ENCODE measurements around the gene RASL11B. TPM values are rescaled to one million over a fixed set of nuclear protein-coding genes. Genes with fewer than 3 reads are reported as not detected.

RASL11B gene
- total and polyA plus RNA-seq, 8 donors: 0.83 to 6.4 (median 2.9) TPM; not detected in 1

- DNase-seq: no peak
- Histone ChIP-seq H3K27ac (no peak overlapping the region), H3K9me3 (no peaks in the 10 kb centered on the region), H3K27me3 (no peaks in the 10 kb centered on the region), H3K4me3 (no peak overlapping the region), H3K36me3 (no peaks in the 10 kb centered on the region), H3K4me1 (peaks cover 13 to 57% (median 34%) of the 10 kb centered on the region in 4 donors)
- intact Hi-C loops (cut with DNase I; ENCODE audit: low total_unique reads): no loop called here
- 89 to 97% (median 95%) methylated on average over 2 of the region's 2 CpGs for WGBS, 5 donors
- TF ChIP-seq POLR2AphosphoS5 (IDR thresholded peaks at IDR 0.05) (no peak), EP300 (IDR thresholded peaks at IDR 0.05) (no peak), CTCF (IDR thresholded peaks at IDR 0.05) (no peak), POLR2A (IDR thresholded peaks at IDR 0.05) (no peak)
These were observed 17.5 kb upstream of the RASL11B start for GRCh38 chr4:52844596-52844995.

GRCh38 chr4:52846502-52846901 is 15.6 kb upstream of the RASL11B start:
- WGBS, 5 donors: 47 to 72% (median 58%) methylated on average over 2 of the region's 2 CpGs
- Histone ChIP-seq H3K4me1 (peaks cover 10 to 47% (median 26%) of the 10 kb centered on the region in 4 donors), H3K36me3 (no peaks in the 10 kb centered on the region), H3K27ac (peak overlapping the region in 1 of 5 donors; percentile 29), H3K27me3 (no peaks in the 10 kb centered on the region), H3K4me3 (no peak overlapping the region), H3K9me3 (no peaks in the 10 kb centered on the region)
- peak in 1 of 2 donors; percentile 59 for DNase-seq
- intact Hi-C loops (cut with DNase I; ENCODE audit: low total_unique reads): no loop called here
- TF ChIP-seq EP300 (IDR thresholded peaks at IDR 0.05): no peak
- no peak for TF ChIP-seq POLR2A (IDR thresholded peaks at IDR 0.05)
- no peak for TF ChIP-seq POLR2AphosphoS5 (IDR thresholded peaks at IDR 0.05)
- no peak for TF ChIP-seq CTCF (IDR thresholded peaks at IDR 0.05)

GRCh38 chr4:52848254-52848653 is 13.9 kb upstream of the RASL11B start:
- intact Hi-C loops (cut with DNase I; ENCODE audit: low total_unique reads): no loop called here
- peak in 1 of 2 donors; percentile 79 for DNase-seq
- peak overlapping the region in 1 of 5 donors; percentile 16 for H3K27ac ChIP-seq
- H3K4me1 ChIP-seq: peaks cover 0 to 35% (median 15%) of the 10 kb centered on the region in 4 donors
- H3K36me3 ChIP-seq: no peaks in the 10 kb centered on the region
- TF ChIP-seq POLR2A (IDR thresholded peaks at IDR 0.05) (no peak), CTCF (IDR thresholded peaks at IDR 0.05) (no peak), POLR2AphosphoS5 (IDR thresholded peaks at IDR 0.05) (no peak), EP300 (IDR thresholded peaks at IDR 0.05) (no peak)
- no peak overlapping the region for H3K4me3 ChIP-seq
- H3K27me3 ChIP-seq: no peaks in the 10 kb centered on the region
- 33 to 59% (median 45%) methylated on average over 6 of the region's 6 CpGs for WGBS, 5 donors
- no peaks in the 10 kb centered on the region for H3K9me3 ChIP-seq

- peak in 1 of 2 donors; percentile 46 for DNase-seq
- TF ChIP-seq POLR2AphosphoS5 (IDR thresholded peaks at IDR 0.05): no peak
- TF ChIP-seq EP300 (IDR thresholded peaks at IDR 0.05): no peak
- TF ChIP-seq POLR2A (IDR thresholded peaks at IDR 0.05): no peak
- TF ChIP-seq CTCF (IDR thresholded peaks at IDR 0.05): no peak
- 47 to 70% (median 66%) methylated on average over 3 of the region's 3 CpGs for WGBS, 5 donors
These were observed 11.6 kb upstream of the RASL11B start for GRCh38 chr4:52850406-52851124.

More at GRCh38 chr4:52850406-52851124, 11.6 kb upstream of the RASL11B start:
- H3K27ac ChIP-seq: no peak overlapping the region
- H3K9me3 ChIP-seq: no peaks in the 10 kb centered on the region
- no peaks in the 10 kb centered on the region for H3K36me3 ChIP-seq
- intact Hi-C loops (cut with DNase I; ENCODE audit: low total_unique reads): no loop called here
- no peaks in the 10 kb centered on the region for H3K27me3 ChIP-seq
- H3K4me3 ChIP-seq: no peak overlapping the region
- H3K4me1 ChIP-seq: peaks cover 0 to 39% (median 19%) of the 10 kb centered on the region in 4 donors
